Panc1 (cell line): ENCODE results near the gene AGBL4.

Experiments used
- CTCF ChIP-seq: fragments of 450-650 bp; IDR thresholded peaks from 2 replicates; pipeline ENCODE4 v1.5.1; 2017; ENCODE audit warnings: mild to moderate bottlenecking
- POLR2AphosphoS5 ChIP-seq: IDR thresholded peaks from 2 replicates; pipeline ENCODE4 v1.6.1; 2012; ENCODE audit warnings: mild to moderate bottlenecking, low read depth, low read length, moderate library complexity
- TCF7L2 ChIP-seq: IDR thresholded peaks from 2 replicates; pipeline ENCODE4 v1.6.1; 2011; ENCODE audit warnings: mild to moderate bottlenecking, low read depth, low read length, inconsistent platforms
- TF ChIP-seq, protein P1 (sequence below), 2 experiments: IDR thresholded peaks; 2 replicates each; pipeline ENCODE4 v1.6.1; 2011 to 2012; ENCODE audit warnings: low read depth in 2 of 2, control low read depth in 1 of 2, low read length in 1 of 2, mild to moderate bottlenecking in 1 of 2, moderate library complexity in 1 of 2; ENCODE audit not compliant: insufficient read depth in 1 of 2

DNA sequence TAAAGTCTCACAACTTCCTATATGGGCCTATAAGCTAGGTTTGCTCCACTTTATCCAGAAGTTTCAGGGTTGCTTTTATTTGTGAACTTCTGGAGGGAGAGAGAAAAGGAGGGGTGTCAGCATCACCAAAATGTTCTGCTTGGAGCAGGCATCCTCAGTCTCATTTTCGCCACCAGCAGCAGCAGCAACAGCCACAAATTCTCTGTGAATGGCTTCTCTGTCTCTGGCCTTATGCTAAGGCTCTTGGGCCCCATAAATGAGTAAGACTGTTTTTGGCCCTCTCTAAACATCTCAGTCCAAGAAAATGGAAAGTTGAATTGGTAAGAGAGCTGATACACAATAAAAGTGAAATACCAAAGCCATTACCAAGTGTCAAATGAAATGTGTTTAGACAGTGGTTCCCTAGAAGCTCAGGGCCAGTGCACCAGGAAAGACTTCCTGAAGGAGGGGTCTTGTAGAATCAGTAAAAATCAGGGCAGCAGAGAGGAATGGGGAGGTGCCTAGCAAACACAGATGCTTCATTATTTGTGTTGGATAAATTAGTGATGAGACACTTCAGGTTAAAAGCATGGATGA, 1498.8 kb downstream of the AGBL4 start:
- TF ChIP-seq CTCF (no peak), POLR2AphosphoS5 (no peak), TCF7L2 (no peak)
- TF ChIP-seq, protein P1, sequence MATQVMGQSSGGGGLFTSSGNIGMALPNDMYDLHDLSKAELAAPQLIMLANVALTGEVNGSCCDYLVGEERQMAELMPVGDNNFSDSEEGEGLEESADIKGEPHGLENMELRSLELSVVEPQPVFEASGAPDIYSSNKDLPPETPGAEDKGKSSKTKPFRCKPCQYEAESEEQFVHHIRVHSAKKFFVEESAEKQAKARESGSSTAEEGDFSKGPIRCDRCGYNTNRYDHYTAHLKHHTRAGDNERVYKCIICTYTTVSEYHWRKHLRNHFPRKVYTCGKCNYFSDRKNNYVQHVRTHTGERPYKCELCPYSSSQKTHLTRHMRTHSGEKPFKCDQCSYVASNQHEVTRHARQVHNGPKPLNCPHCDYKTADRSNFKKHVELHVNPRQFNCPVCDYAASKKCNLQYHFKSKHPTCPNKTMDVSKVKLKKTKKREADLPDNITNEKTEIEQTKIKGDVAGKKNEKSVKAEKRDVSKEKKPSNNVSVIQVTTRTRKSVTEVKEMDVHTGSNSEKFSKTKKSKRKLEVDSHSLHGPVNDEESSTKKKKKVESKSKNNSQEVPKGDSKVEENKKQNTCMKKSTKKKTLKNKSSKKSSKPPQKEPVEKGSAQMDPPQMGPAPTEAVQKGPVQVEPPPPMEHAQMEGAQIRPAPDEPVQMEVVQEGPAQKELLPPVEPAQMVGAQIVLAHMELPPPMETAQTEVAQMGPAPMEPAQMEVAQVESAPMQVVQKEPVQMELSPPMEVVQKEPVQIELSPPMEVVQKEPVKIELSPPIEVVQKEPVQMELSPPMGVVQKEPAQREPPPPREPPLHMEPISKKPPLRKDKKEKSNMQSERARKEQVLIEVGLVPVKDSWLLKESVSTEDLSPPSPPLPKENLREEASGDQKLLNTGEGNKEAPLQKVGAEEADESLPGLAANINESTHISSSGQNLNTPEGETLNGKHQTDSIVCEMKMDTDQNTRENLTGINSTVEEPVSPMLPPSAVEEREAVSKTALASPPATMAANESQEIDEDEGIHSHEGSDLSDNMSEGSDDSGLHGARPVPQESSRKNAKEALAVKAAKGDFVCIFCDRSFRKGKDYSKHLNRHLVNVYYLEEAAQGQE (IDR thresholded peaks at IDR 0.05; ENCODE audit: insufficient read depth in 1 of 2, low read depth in 2 of 2, low read length in 1 of 2) = no peak
